Renal cortical epithelial cell (primary cell): ENCODE results near the gene ANAPC2. TPM values are rescaled to one million over a fixed set of nuclear protein-coding genes. Genes with fewer than 3 reads are reported as not detected.

ENCODE experiments used
- DNase-seq: peaks from one replicate; pipeline ENCODE4 v3.0.0-alpha.2; 2011; ENCODE audit warnings: low read depth
- total RNA-seq: library from RNA; depleted of rRNA; stranded (reverse); fragments of >200 nt; gene quantifications from 2 replicates; pipeline ENCODE4 v1.2.3, GENCODE V29; 2014

ANAPC2 gene
- total RNA-seq, 1 donor from 2014 or later, result 28.9 TPM

GRCh38 chr9:137192859-137193258, 4.5 kb upstream of the ANAPC2 start:
- DNase-seq, result no peak

- DNase-seq, result no peak
These were observed 4.1 kb upstream of the ANAPC2 start for GRCh38 chr9:137192448-137192780.

GRCh38 chr9:137191691-137192447, 3.5 kb upstream of the ANAPC2 start:
- DNase-seq, result no peak

GRCh38 chr9:137191245-137191644, 2.9 kb upstream of the ANAPC2 start:
- no peak for DNase-seq

- DNase-seq, result no peak
These were observed 2.0 kb upstream of the ANAPC2 start for GRCh38 chr9:137190315-137190856.

GRCh38 chr9:137189297-137190295, 1.2 kb upstream of the ANAPC2 start:
- DNase-seq, result no peak

- no peak for DNase-seq
These were observed 272 bp downstream of the ANAPC2 start for GRCh38 chr9:137188086-137188489.

GRCh38 chr9:137187386-137187785, 974 bp downstream of the ANAPC2 start:
- no peak for DNase-seq

- no peak for DNase-seq
These were observed 2.0 kb downstream of the ANAPC2 start for GRCh38 chr9:137186385-137186784.

- DNase-seq, result no peak
These were observed 2.4 kb downstream of the ANAPC2 start for GRCh38 chr9:137185921-137186320.

- no peak for DNase-seq
These were observed 3.3 kb downstream of the ANAPC2 start for GRCh38 chr9:137184881-137185660.

GRCh38 chr9:137183980-137184595, 4.3 kb downstream of the ANAPC2 start:
- no peak for DNase-seq

- DNase-seq, result no peak
These were observed 5.5 kb downstream of the ANAPC2 start for GRCh38 chr9:137182836-137183235.

- no peak for DNase-seq
These were observed 6.7 kb downstream of the ANAPC2 start for GRCh38 chr9:137181680-137182079.

GRCh38 chr9:137180491-137180890, 7.9 kb downstream of the ANAPC2 start:
- DNase-seq, result no peak

GRCh38 chr9:137179761-137180160, 8.6 kb downstream of the ANAPC2 start:
- DNase-seq, result no peak

GRCh38 chr9:137178939-137179630, 9.3 kb downstream of the ANAPC2 start:
- DNase-seq, result no peak

- no peak for DNase-seq
These were observed 10.0 kb downstream of the ANAPC2 start for GRCh38 chr9:137178201-137178938.

GRCh38 chr9:137176302-137177182, 11.8 kb downstream of the ANAPC2 start:
- DNase-seq, result peak; percentile 34
